GM12875 (cell line): ENCODE data around the gene TAF1D.

Experiments
- H3K4me3 ChIP-seq: one replicate; pipeline ENCODE4 v1.5.1; 2011; ENCODE audit warnings: low read depth, low read length, control low read depth
- TF ChIP-seq, protein P1 (sequence below): IDR thresholded peaks from 2 replicates; pipeline ENCODE4 v1.5.1; 2011; ENCODE audit warnings: low read depth, mild to moderate bottlenecking, control low read depth, inconsistent platforms, low read length, moderate library complexity, borderline replicate concordance; ENCODE audit not compliant: insufficient read depth

The TAF1D gene

DNA sequence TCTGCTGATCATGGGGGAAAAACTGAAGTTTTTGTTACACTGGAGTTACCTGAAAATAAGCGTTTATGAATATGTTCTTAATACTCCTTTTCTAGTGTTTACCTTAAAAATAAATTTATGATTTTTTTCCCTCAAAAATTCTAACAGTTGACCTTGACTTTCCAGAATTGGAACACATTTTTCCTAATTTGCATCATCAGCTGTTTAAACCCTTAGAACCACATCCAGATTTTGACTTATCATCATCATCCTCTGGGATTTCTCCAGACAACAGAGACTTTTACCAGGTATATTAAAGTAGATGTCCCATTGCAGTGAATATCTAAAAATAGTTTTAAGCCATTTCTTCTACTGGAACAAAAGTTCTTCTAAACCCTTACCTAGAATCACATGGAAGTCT lies 17.2 kb downstream of the TAF1D start:
- TF ChIP-seq, protein P1, sequence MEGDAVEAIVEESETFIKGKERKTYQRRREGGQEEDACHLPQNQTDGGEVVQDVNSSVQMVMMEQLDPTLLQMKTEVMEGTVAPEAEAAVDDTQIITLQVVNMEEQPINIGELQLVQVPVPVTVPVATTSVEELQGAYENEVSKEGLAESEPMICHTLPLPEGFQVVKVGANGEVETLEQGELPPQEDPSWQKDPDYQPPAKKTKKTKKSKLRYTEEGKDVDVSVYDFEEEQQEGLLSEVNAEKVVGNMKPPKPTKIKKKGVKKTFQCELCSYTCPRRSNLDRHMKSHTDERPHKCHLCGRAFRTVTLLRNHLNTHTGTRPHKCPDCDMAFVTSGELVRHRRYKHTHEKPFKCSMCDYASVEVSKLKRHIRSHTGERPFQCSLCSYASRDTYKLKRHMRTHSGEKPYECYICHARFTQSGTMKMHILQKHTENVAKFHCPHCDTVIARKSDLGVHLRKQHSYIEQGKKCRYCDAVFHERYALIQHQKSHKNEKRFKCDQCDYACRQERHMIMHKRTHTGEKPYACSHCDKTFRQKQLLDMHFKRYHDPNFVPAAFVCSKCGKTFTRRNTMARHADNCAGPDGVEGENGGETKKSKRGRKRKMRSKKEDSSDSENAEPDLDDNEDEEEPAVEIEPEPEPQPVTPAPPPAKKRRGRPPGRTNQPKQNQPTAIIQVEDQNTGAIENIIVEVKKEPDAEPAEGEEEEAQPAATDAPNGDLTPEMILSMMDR: no peak

DNA sequence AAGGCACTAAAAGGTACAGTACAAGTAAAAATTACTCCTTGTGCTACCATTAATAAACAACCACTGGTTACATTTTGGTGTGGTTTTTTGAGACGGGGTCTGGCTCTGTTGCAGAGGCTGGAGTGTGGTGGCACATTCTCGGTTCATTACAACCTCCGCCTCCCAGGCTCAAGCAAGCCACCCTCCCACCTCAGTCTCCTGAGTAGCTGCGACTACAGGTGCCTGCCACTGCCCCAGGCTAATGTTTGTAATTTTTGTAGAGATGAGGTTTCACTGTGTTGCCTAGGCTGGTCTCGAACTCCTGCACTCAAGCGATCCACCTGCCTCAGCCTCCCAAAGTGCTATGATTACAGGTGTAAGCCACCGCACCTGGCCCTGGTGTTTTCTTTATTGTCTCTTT lies 20.8 kb downstream of the TAF1D start:
- TF ChIP-seq, protein P1: no peak
- H3K4me3 ChIP-seq: no peak overlapping the region

More for the DNA sequence above, 17.2 kb downstream of the TAF1D start:
- H3K4me3 ChIP-seq: no peak overlapping the region

DNA sequence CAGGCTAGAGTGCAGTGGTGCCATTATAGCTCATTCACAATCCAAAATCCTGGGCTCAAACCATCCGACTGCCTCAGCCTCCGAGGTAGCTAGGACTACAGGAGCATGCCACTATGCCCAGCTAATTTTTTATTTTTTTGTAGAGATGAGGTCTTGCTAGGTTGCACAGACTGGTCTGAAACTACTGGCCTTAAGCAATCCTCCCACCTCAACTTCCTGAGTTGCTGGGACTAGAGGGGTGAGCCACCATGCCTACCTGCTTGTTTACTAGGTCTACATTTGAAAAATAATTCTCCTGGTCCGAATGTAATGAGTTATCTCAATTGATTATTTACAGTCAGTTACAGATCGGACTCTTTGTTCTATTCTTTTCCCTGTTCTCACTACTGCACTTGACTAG lies 22.0 kb downstream of the TAF1D start:
- no peak overlapping the region for H3K4me3 ChIP-seq
- TF ChIP-seq, protein P1: no peak

DNA sequence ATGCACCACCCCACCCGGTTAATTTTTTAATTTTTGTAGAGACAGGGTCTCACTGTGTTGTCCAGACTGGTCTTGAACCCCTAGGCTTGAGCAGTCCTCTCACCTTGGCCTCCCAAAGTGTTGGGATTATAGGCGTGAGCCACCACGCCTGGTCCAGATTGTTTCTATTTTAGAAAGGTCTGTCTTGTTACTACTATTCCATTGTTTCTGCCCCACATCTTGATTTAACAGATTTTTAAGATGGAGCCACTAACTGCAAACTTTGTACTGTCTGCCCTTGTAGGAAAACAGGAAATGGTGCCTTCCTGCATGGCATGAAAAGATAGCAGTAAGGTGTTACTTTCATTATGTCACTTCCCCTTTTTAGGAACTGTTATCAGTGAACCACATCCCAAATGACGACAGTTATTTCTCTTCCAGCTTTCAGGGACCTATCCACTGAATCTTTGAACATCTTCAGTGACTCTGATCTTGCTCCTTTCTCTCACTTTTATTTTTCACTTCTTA lies 23.2 kb downstream of the TAF1D start:
- TF ChIP-seq, protein P1: no peak
- no peak overlapping the region for H3K4me3 ChIP-seq

DNA sequence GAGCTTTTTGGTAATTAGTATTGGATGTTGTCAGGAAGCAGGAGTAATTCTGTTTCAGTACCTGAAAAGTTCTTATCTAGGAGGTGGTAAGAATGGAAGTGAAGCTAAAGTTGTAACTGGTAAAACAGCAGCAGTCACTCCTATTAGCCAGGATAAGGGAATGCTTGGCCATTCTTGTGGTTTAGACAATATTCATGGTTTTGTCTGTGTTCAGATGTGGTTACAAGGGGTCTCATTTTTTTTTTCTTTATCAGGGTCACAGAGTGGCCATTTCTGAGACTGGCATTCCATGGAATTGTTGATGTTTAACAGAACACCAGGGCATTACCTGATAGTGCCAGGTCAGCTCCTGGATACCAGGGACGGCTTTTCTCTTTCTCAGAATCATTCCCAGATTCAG lies 23.8 kb downstream of the TAF1D start:
- H3K4me3 ChIP-seq: no peak overlapping the region

DNA sequence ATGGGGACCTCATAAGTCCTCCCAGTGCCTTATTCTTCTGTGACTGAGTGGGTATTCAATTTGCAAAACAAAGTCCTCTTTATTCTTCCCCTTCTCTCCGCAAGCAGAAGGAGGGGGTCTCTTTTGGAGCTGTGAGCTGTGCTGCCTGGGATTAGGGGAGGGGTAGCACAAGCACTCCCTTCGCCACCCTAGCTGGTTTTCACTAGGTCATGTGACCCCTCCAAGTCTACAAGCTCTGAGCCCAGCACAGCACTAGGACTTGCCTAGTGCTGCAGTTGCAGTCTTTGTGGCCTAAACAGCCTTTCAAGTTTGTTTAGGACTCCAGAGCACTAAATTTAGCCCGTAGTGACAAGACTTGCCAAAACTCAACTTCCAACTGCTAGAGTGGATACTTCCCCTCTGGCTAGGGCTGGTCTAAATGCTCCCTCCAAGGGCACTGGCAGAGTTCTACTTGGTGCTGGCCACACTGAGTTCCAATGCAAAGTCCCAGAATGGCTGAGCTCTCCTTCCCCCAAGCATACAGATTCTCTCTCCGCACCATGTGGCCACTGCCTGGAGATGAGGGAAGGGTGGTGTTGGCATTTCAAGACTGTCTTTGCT lies 25.4 kb downstream of the TAF1D start:
- TF ChIP-seq, protein P1: no peak
- H3K4me3 ChIP-seq: no peak overlapping the region

More for the DNA sequence above, 23.8 kb downstream of the TAF1D start:
- TF ChIP-seq, protein P1: no peak

DNA sequence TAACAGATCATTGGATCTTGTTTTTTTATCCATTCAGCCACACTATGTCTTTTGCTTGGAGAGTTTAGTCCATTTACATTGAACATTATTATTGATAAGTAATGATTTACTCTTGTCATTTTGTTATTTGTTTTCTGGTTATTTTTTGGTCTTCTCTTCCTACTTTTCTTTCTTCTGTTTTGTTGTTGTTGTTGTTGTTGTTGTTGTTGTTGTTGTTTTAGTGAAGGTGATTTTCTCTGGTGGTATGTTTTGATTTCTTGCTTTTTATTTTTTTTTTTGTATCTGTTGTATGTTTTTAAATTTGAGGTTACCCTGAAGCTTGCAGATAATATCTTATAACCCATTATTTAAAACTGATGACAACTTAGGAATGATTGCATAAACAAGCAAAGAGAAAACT lies 28.6 kb downstream of the TAF1D start:
- no peak overlapping the region for H3K4me3 ChIP-seq
- TF ChIP-seq, protein P1: no peak
